HEK293 (cell line): ENCODE data around the gene GALNT13.

Source experiments
- KLF9 ChIP-seq: fragments of 450-650 bp; formaldehyde crosslinking; IDR thresholded peaks from 2 replicates; pipeline ENCODE4 v1.5.1; 2016; ENCODE audit warnings: missing biosample characterization, missing genetic modification characterization, low read depth
- ZFP3 ChIP-seq: fragments of 450-650 bp; formaldehyde crosslinking; IDR thresholded peaks from 2 replicates; pipeline ENCODE4 v1.5.1; 2016; ENCODE audit warnings: low read depth, missing biosample characterization, missing genetic modification characterization
- ZNF274 ChIP-seq, 2 experiments: fragments of 200-500 bp in 1 of 2; fragments of 450-650 bp in 1 of 2; sonication (Bioruptor generic) in 1 of 2; formaldehyde crosslinking in 1 of 2; IDR thresholded peaks; 2 replicates each; pipeline versions ENCODE4 v1.5.1 to v1.6.1; 2014 to 2016; ENCODE audit warnings: borderline replicate concordance in 1 of 2, inconsistent platforms in 1 of 2, low read length in 1 of 2, missing biosample characterization in 1 of 2, missing genetic modification characterization in 1 of 2
- ZNF629 ChIP-seq: fragments of 450-650 bp; formaldehyde crosslinking; IDR thresholded peaks from 2 replicates; pipeline ENCODE4 v1.5.1; 2017; ENCODE audit warnings: missing biosample characterization, missing genetic modification characterization
- TF ChIP-seq, protein P1 (sequence below): fragments of 450-650 bp; IDR thresholded peaks from 2 replicates; pipeline ENCODE4 v1.5.1; 2018; ENCODE audit warnings: missing biosample characterization, mild to moderate bottlenecking, missing genetic modification characterization
- TF ChIP-seq, protein P2 (sequence below): fragments of 450-650 bp; formaldehyde crosslinking; IDR thresholded peaks from 2 replicates; pipeline ENCODE4 v1.5.1; 2016; ENCODE audit warnings: missing biosample characterization, missing genetic modification characterization

DNA sequence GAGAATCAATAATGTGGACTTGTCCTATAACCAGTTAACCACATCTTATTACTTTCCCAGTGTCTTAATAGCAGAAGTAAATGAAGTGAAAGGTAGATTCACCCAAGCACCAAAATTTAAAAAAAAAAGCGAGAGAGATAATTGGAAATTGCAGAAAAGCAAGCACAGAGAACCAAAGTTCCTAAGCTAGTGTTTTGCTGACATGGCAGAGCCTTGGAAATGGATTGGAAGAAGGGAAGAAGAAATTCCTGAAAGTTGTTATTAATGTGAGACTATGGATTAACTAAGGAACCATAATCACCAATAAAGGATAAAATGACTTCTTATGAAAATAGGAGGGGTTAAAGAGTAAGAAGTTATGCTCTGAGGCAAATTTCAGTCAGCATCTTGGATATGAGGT is 384.4 kb downstream of the GALNT13 start:
- TF ChIP-seq, protein P1, sequence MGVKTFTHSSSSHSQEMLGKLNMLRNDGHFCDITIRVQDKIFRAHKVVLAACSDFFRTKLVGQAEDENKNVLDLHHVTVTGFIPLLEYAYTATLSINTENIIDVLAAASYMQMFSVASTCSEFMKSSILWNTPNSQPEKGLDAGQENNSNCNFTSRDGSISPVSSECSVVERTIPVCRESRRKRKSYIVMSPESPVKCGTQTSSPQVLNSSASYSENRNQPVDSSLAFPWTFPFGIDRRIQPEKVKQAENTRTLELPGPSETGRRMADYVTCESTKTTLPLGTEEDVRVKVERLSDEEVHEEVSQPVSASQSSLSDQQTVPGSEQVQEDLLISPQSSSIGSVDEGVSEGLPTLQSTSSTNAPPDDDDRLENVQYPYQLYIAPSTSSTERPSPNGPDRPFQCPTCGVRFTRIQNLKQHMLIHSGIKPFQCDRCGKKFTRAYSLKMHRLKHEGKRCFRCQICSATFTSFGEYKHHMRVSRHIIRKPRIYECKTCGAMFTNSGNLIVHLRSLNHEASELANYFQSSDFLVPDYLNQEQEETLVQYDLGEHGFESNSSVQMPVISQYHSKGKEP (tag by site-specific recombination), result no peak
- TF ChIP-seq ZNF629 (tag by site-specific recombination) (no peak), ZFP3 (tag by site-specific recombination) (no peak), KLF9 (no peak), ZNF274 (IDR thresholded peaks at IDR 0.05; ENCODE audit: low read length) (no peak), ZNF274 (tag by site-specific recombination; IDR thresholded peaks at IDR 0.05; ENCODE audit: borderline replicate concordance) (no peak)
- TF ChIP-seq, protein P2, sequence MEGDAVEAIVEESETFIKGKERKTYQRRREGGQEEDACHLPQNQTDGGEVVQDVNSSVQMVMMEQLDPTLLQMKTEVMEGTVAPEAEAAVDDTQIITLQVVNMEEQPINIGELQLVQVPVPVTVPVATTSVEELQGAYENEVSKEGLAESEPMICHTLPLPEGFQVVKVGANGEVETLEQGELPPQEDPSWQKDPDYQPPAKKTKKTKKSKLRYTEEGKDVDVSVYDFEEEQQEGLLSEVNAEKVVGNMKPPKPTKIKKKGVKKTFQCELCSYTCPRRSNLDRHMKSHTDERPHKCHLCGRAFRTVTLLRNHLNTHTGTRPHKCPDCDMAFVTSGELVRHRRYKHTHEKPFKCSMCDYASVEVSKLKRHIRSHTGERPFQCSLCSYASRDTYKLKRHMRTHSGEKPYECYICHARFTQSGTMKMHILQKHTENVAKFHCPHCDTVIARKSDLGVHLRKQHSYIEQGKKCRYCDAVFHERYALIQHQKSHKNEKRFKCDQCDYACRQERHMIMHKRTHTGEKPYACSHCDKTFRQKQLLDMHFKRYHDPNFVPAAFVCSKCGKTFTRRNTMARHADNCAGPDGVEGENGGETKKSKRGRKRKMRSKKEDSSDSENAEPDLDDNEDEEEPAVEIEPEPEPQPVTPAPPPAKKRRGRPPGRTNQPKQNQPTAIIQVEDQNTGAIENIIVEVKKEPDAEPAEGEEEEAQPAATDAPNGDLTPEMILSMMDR (tag by site-specific recombination), result no peak
